Right ventricle myocardium inferior (tissue), 1 donor: Measurements from ENCODE around the gene PLPP4. TPM values are rescaled to one million over a fixed set of nuclear protein-coding genes. Genes with fewer than 3 reads are reported as not detected.

Source experiments
- ATAC-seq: fragments of 200-7000 bp; cut with Tn5 transposase; one replicate; pipeline ENCODE4 v1.9.1; 2020; ENCODE audit warnings: mild to moderate bottlenecking, moderate library complexity
- DNase-seq: peaks from one replicate; pipeline ENCODE4 v3.0.0; 2021; ENCODE audit errors: missing footprints
- intact Hi-C: fragments of 100-400 bp; cut with DNase I; formaldehyde crosslinking; loops from one replicate; pipeline ENCODE4 v1.11.0; 2022
- total RNA-seq: library from RNA; stranded (reverse); fragmentation: NEBNext Ultra II Directional; extraction: Animal tissue kit (Norgen Biotek cat#: 25700); gene quantifications from one replicate; pipeline ENCODE4 v1.2.1, GENCODE V29; 2021
- donor health status: DM: no; HTN: yes; CAD: no; lungs with severe emphysema.

Gene PLPP4
- total RNA-seq, 1 donor from 2014 or later = not detected

DNA sequence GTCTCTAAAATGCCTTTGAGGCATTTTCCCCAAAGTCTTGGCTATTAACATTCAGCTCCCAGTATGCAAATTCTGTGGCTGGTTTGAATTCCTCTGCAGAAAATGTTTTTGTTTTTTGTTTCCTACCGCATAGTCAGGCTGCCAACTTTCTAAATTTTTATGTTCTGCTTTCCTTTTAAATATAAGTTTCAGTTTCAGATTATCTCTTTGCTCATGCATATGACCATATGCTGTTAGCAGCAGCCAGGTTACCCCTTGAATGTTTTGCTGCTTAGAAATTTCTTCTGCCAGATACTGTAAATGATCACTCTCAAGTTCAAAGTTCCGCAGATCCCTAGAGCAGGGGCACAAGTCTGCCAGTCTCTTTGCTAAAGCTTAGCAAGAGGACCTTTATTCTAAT, 96.9 kb downstream of the PLPP4 start:
- no peak for DNase-seq
- no peak for ATAC-seq
- intact Hi-C loops = no loop called here

DNA sequence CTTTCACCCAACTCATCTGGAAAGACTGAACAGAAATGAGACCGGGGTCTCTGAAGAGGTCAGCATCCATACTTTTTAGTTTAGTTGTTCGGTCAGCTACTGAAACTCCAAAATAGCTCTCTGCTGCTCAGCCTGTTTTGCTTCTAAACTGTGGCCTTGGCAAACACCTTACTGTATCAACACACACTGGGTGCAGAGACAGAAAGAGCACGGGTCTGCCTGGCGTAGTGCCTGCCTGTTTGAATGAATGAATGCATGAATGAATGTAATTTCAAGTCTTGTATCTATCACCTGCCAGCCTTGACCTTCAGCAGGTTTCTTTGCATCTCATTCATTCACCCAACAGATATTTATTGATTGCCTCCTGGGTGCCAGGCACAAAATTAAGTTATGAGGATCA, 98.4 kb downstream of the PLPP4 start:
- no peak for DNase-seq

DNA sequence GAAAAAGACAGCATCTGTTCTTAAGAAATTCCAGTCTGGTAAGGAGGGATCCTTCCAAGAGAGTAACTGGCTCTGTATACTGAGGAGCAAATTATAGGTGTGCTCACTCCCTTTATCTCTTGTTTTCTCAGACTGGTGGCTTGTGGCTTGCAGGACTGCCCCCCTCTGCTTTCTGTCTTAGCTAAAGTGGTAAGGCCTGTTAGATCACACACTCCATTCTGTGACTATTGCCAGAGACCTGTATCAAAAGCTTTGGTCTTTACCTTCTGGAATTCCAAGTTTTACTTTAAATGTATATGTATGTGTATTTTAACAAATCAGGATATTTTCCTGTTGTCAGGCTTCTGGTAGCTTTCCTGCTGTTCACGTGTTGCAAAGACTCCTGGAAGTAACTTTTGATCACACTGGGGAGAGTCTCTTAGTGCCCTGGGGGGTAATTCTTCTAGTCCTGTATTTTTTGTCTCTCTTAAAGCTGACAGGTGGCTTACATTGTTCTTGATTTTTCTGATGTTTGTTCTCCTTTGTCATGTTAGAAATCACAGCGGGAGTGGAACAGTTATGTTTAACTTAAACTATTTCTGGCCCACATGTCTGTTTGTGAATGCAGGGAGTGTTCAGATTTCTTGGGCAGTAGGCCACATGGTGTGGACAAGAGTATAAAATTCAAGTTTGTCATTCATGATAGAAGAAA, 99.0 kb downstream of the PLPP4 start:
- no peak for ATAC-seq
- intact Hi-C loops = no loop called here
- DNase-seq = no peak

More for the DNA sequence above, 98.4 kb downstream of the PLPP4 start:
- ATAC-seq = no peak
- intact Hi-C loops = no loop called here

DNA sequence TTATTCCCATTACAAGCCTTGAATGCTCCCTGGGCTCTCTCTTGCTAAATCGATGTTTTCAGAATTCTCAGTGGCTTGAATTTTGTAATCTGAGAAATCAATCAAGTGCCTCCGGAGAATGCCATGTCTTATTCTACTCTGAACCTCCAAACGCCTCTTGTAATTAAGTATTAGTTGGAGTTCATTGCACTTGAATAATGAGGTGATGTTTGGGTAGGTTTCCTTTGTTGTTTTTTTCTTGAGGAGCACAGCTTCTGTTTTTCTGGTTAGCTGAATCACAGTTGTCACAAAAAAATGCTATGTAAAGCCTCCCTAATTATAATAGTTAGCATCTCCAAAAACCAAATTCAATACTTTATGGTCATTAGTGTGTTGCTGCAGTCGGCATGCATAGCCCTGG, 100.3 kb downstream of the PLPP4 start:
- no peak for DNase-seq
- intact Hi-C loops = no loop called here
- no peak for ATAC-seq

DNA sequence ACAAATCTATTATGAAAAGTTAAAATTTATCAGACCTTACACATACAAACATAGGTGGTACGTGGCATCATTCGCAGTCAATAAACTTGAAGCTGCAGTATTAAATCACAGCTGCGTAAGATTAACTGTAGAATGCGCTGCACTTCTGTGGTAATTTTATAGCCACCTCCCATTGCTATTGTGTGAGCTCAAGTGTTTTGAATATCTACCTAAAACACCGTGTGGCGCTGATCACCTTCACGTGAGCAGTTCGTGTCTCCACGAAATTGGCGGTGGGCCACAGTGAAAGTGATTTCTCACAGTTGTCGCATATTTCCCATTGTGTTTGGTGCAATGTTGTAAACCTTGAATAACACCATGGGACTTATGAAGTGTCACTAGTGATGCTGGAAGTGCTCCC, 102.8 kb downstream of the PLPP4 start:
- ATAC-seq = no peak

DNA sequence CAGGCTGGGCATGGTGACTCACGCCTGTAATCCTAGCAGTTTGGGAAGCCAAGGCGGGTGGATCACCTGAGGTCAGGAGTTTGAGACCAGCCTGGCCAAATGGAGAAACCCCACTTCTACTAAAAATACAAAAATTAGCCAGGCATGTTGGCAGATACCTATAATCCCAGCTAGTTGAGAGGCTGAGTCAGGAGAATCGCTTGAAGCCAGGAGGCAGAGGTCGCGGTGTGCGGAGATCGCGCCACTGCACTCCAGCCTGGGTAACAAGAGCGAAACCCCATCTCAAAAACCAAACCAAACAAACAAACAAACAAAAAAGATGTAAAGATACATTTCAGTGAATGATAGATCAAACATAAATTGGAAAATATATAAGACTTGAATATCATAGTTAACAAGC, 105.9 kb downstream of the PLPP4 start:
- no peak for DNase-seq
- intact Hi-C loops = no loop called here
- ATAC-seq = no peak

More for the DNA sequence above, 102.8 kb downstream of the PLPP4 start:
- no peak for DNase-seq
- intact Hi-C loops = no loop called here

DNA sequence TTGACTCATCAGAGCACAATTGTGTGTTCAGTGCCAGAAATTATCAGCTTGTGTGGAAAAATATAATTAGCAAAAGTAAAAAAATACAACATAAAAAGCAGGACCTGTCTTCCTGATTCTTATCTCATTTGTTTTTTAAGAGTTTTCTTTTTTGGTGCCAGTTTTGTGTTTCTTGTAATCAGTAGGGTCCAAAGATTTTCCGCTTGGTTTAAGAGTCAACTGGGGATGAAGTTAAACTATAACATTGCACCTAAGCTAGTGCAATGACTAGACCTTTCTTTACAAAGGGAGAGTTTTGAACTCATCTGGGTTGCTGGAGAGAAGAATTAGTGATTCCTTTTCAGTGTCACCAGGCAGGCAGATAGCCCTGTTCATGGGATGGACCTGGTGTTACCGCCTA, 113.4 kb downstream of the PLPP4 start:
- no peak for DNase-seq
- intact Hi-C loops = no loop called here
- no peak for ATAC-seq

- intact Hi-C loops = no loop called here
- DNase-seq (no peak), ATAC-seq (no peak)
Measured at GRCh38 chr10:120571266-120571665, 114.2 kb downstream of the PLPP4 start.

DNA sequence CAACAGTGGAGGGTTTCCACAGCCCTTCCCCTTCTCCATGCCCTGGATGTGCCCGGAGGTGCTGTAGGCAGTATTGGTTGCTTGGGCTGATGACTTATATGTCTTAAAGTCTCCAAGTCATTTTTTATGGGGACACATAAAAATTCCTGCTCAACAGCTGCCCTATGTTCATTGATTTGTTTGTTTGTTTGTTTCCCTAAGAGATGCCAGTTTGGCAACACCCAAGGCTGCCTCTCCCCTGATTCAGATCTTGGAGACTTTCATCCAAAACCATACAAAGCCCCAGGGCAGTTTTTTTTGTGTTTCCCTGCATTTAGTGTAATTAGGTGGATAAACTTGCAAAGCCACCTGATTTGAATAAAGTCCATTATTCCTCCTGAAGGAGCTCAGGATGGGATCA, 115.3 kb downstream of the PLPP4 start:
- DNase-seq (no peak), ATAC-seq (no peak)
- intact Hi-C loops = no loop called here

DNA sequence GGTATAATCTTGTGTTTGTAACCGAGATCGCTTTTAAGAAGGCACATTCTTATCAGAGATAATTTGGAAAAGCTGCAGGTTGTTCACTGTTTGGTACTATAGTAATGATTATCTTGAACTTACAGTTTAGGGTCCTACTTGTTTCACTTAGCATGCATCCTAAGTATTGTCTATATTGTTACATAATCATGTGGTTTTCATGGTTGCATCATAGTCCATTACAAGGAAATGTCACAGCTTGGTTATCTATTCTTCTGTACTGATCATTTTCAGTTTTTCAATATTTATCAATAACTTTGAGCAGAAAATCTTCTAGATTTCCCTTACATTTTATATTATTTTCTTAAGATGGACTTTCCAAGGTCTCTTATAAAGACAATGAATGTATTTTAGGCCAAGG, 116.3 kb downstream of the PLPP4 start:
- DNase-seq = no peak
- intact Hi-C loops = no loop called here
- no peak for ATAC-seq

DNA sequence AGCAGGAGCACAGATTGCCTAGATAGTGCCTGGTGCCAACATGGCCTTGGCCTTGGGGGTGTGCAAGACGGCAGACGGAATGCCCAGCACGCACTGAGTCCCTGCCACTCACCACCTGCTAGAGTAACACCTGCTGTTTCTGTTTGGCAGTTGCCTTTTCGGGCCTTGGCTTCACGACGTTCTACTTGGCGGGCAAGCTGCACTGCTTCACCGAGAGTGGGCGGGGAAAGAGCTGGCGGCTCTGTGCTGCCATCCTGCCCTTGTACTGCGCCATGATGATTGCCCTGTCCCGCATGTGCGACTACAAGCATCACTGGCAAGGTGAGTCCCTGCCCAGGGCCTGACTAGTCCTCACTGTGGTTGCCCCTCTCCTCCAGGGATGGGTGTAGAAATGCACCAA, 118.0 kb downstream of the PLPP4 start:
- ATAC-seq (no peak), DNase-seq (no peak)
- intact Hi-C loops = no loop called here

- no peak for ATAC-seq
- DNase-seq = no peak
- intact Hi-C loops = no loop called here
Measured at GRCh38 chr10:120575411-120575810, 118.4 kb downstream of the PLPP4 start.

DNA sequence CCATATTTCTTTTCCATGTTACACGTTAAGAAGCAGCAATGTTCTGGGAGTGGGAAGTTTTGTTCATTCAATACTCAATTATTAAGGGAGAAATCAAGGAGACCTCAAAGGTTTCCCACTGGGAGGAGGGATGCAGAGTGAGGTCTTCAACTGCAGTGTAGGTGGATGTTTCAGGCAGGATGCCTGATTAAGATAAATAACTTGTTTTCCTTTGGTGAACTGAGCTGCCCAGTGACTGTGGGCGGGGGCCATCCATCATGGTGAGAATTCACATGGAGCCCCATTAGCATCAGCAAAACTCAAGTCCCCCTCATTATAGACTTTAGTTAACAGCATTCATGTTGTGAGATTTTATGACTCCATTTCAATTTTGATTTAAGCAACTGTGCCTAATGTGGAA, 121.1 kb downstream of the PLPP4 start:
- intact Hi-C loops = no loop called here
- DNase-seq (no peak), ATAC-seq (no peak)

DNA sequence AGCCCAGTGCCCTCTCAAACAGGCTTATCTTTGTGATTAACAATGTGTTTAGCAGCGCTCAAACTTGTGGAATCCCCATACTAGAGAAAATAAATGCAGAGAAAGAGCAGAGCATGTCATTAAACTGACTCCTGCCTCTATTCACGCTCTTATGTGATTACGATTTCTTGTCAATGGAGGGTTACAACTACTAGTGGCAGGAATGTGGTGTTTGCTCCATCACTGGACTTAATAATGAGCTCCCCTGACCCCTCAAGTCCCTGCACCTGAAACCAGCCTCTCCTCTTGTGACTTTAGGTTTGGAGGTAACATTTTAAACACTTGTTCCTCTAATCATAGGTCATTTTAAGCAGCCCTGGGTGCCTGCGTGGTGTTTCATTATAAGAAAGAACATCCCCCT, 121.9 kb downstream of the PLPP4 start:
- no peak for DNase-seq
- intact Hi-C loops = no loop called here
- ATAC-seq = no peak

GRCh38 chr10:120580918-120581895, 124.2 kb downstream of the PLPP4 start:
- ATAC-seq (no peak), DNase-seq (no peak)
- intact Hi-C loops = no loop called here

- intact Hi-C loops = no loop called here
- DNase-seq = no peak
- ATAC-seq = no peak
Measured at GRCh38 chr10:120582753-120583152, 125.7 kb downstream of the PLPP4 start.

DNA sequence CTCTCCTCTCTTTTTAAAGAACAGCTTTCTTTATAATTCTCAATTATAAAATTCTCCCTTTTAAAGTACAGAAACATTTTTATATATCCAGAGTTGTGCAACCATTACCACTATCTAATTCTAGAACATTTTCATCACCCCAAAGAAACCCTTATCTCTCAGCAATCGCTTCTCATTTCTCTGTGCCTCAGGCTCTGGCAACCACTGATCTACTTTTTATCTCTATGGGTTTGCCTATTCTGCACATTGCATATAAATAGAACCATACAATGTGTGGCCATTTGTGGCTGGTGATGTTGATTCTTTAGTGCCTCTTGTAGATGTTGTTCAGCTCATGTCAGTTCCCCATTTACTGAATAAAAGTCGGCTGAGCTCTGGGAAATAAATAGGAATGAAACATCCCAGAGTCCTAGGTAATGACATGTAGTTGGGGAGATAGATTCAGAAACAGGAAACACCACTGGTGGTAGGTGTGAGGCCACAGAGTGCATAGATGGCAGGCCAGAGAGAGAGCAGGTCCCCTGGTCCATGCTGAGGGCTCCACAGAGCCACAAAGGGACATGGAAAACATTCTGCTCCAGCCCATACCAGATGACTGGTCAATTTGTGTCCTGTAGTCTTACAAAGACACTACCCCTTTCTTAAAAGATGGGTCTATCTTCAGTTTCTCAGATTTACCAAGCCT, 126.5 kb downstream of the PLPP4 start:
- DNase-seq = no peak
- ATAC-seq = no peak
- intact Hi-C loops = no loop called here

DNA sequence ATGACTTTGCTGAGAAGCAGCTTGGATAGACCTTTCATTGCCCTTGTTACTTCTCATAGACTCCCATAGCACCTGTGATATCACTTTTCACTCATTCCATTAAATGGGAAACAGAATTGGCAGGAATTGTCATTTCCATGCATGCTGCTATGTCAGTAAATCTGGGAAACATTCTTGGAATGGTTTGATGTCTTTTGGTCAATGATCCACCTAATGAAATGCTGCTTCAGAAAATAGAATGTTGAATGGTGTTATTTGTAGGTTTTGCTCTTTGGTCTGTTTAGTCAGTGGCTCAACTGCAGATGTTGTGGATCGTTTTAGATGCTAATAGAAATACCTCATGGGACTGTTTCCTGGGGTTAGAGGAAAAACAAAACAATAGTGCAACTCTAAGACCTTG, 127.8 kb downstream of the PLPP4 start:
- intact Hi-C loops = no loop called here
- DNase-seq = no peak
- ATAC-seq = no peak

GRCh38 chr10:120586471-120586872, 129.4 kb downstream of the PLPP4 start:
- intact Hi-C loops = no loop called here
- ATAC-seq (no peak), DNase-seq (no peak)

GRCh38 chr10:120587061-120587460, 130.0 kb downstream of the PLPP4 start:
- DNase-seq = no peak
- intact Hi-C loops = no loop called here
- no peak for ATAC-seq
